NOMO-1 treated with dmso at 0.1 percent for 144 hours (cell line): ENCODE results near the gene DUSP10.

Source experiments
- DNase-seq: peaks from one replicate; lab custom pipeline; 2025; ENCODE audit not compliant: unreplicated experiment; lab: John Stamatoyannopoulos, UW

The DUSP10 gene

DNA sequence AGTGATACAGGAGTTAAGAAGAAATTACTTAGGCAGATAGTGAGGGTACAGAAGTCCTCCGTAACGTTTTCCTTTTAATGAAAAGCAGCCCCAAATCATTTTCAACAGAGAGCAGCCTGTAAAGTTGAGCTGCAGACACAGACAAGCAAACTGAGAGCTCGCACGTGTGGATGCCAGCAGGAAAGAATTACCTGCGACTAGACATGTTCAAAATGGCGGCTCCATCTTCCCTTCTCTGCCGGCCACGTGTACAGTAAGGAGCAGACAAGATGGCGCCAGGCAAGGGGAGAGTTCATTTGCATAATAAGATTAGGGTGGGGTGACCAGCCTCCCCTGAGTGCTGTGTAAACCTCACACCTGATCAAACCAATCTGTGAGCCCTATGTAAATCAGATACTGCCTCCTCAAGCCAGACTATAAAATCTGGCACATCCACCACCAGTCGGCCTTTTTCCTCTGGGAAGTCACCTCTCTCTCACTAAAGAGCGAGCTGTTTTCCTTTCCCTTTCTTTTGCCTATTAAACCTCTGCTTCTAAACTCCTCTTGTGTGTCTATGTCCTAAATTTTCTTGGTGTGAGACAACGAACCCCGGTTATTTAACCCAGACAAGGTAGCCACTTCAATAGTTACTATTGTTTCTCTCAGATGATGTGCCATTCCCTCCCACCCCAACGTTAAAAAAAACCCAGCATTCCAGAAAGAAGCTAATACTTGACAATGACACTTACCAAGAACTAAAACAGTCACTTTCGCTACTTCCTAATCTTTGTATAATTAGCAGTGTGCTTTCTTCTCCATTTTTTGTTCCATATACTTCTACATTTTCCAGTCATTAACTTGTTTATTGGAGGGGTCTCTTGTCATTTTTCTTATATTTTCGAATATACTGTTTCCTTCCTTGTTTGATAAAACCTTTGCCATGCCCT, 27.4 kb downstream of the DUSP10 start:
- DNase-seq: no peak

DNA sequence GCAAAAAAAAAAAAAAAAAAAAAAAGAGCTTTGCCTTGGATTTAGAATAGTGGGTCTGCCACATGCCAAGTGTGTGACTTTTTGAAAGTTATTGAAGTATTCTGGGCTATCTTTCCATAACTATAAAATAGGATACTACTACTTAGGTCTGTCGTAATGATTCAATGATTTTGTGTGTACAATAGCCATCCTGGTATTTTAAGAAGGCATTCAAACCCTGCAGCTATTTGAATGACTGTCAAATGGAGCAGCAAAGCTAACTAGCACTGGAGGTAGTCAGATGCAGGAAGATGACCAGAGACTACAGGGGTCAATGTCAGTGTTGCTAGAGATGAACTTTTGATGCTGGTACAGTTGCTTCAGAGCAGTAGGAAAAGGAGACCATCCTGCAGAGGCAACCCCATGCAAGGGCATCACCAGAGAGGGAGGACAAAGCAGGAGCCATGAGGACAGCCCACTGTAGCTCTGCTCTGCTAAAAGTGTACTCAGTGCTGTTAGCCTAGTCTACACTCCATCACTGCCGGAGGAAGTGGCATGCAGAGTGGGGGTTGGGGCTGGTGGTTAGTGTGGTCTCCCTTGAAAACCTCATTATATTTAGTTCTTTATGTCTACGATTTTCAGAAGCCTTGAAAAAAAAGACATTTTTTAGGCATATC, 29.0 kb downstream of the DUSP10 start:
- DNase-seq: peak; percentile 71

DNA sequence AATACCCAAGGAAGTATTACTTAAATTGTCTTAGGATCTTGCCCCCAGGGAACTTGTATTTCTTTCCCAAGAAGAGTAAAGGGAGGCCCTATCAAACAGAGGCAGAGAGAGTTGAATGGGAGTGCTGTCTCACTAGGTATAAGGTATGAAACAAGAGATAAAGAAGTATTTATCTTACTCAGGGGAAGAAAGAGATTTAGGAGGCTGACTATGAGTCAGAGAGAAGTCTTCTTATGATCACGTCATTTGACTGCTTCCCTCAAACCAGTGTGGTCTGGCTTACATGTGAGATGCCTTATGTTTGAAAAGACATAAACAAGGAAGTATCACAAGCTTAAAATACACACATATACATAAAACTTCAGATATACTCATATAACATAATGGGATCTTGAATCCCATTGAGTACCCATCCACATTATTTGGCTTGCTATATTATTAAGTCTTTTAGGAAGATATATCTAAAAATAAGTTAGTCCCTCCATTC, 29.6 kb downstream of the DUSP10 start:
- DNase-seq: no peak

DNA sequence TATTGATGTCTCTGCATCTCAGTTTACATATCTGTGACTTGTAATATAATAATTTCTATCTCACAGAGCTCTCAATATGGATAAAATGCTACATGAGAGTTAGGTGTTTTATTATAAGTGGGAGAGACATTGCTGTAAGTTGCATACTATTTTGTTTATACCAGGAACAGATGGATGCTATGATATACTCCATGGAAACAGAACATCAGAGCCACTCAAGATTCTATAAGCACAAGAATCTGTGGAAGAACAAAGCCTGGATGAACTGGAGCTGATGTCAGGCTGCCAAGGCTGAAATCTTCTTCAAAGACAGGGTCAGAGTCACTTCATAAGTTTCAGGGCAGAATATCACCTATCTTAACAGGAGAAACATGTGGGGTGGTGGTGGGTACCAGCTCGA, 30.2 kb downstream of the DUSP10 start:
- no peak for DNase-seq

DNA sequence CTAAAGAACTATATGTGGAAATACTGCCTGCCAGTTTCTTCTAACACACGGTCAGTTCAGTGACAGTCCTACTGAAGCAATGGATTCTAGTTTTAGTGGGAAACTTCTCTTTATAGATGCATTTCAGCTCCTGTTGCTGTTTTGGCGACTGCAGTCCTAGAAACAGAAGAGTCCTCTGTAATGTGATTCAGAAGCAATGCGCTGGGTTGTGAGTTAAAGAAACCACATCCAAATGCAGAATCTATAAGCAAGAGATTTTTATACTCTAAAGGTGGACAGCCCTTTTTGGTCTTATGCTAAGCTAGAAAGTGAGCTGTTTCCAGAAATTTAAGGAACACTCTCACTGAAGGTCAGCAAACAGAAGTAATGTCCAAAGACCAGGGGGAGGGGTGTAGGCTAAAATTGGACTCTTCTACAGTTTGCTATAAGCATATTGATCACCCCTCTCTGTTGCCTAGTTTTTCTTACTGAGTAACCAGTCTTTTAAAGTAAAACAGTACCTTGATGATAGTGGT, 30.8 kb downstream of the DUSP10 start:
- DNase-seq: no peak

DNA sequence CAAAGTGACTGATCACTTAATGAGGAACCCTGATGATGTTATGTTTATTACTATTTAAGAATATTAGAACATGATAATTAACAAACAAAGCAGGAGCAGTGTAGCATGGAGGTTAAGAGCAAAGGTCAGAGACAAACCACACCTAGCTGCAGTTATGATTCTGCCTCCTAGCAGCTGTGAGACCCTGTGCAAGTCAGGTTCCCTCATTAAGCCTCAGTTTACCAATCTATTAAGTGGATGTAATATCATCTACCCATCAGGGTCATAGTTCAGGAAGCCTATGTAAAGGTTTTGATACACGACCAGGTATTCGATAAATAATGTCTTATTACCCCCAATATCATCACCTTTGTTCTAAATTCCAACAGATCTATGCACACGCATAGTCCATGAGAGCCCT, 32.0 kb downstream of the DUSP10 start:
- DNase-seq: no peak

DNA sequence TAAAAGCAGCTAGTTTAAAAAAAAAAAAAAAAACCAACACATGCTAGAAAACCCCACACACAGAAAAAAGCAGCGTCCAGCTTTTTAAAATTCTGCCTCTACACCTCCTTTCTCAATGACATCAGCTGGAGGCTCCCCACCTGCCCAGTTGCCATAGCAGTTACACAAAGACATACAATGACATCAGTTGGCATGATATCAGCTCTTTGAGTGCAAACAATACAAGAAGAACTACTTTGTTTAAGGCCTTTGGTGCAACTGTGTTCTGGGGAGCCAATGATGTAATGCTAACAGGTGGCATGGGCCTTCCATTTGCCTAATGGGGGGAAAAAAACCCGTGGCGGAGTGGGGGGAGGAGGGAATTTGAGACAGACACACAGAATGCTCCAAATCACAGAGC, 32.9 kb downstream of the DUSP10 start:
- DNase-seq: no peak

DNA sequence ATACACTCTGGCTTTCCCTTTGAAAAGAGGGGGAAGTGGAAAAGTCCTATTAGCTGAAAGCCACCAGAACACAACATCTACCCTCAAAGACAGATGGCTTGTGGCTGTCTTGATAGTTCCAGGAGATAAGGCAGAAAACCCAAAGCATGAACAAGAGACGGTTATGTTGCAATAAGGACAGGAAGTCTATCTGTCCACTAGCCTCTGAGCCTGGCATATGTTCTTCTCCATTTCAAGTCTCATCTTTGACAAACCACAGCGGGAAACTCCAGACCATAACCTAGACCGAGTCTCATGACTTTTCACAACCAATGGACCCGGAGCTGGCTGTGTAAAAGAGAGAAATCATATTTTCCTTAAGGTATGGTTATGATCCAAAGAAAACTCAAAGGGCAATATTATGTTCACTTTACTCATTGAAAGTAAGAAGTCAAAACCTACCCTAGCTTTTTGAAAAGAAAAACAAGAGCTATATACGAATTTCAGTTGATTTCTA, 33.8 kb downstream of the DUSP10 start:
- peak; percentile 94 for DNase-seq

DNA sequence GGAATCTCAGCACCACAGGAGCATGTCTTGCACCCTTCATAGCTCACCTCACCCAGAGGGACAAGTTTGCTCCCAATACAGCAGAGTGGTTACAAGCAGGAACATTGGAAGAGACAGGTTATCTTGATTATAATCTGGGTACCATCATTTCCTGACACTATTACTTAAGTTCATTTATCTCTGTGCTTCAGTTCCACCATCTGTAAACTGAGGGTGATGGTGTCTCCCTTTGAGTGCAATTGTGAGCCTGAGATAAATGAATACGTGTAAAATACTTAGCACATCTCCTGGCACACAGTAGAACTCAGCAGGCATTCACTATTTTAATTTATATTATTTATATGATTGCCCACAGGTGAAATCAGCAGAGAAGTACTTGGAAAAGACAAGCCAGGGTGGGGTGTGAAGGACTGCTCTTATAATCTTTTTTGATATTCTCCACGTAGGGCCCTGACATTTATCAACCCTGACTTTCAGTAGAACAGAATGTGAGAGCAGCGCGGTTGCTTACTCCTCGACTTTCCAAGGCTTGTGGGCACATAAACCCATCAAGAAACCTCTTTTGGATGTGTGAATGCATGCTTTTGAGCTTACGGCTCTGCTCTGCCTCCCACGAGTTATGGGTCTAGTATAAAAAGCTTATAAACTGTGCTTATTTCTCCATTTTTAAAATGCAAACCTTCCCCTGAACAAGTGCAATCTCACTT, 34.9 kb downstream of the DUSP10 start:
- DNase-seq: no peak

DNA sequence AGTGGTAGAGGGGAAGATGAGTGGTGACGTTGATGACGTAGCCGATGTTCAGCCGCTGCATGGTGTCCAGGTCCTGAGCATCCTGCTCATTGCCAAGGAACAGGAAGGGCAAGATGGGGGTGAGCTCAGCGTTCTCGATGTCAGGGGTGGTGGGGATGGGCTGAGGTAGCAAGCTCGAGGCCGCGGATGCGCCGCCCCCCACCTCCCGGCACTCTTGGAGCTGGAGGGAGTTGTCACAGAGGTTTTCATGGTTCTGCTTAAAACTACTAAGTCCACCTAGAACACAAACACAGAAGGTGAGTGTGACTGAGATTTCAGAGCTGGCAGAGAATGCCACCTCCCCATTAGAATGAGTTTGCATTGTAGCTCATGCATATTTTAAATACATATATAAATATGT, 35.7 kb downstream of the DUSP10 start:
- no peak for DNase-seq

DNA sequence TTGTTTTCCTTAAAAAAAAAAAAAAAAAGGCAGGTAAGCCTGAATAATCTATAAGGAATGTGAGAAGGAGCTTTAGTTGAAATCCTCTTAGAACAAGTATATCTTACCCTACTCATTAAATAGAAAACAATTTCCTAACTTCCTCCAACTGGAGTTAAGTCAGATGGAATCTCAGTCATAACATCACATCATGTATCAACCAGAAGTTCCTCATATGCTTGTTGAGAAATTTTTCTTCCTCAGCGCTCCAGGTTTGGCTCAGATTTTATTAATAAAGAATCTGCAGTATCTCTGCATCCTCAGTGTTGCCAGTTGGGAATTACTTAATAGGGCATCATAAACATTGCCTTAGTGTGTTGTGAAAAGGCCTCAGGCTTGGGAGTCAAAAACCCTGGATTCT, 37.6 kb downstream of the DUSP10 start:
- DNase-seq: peak; percentile 49

DNA sequence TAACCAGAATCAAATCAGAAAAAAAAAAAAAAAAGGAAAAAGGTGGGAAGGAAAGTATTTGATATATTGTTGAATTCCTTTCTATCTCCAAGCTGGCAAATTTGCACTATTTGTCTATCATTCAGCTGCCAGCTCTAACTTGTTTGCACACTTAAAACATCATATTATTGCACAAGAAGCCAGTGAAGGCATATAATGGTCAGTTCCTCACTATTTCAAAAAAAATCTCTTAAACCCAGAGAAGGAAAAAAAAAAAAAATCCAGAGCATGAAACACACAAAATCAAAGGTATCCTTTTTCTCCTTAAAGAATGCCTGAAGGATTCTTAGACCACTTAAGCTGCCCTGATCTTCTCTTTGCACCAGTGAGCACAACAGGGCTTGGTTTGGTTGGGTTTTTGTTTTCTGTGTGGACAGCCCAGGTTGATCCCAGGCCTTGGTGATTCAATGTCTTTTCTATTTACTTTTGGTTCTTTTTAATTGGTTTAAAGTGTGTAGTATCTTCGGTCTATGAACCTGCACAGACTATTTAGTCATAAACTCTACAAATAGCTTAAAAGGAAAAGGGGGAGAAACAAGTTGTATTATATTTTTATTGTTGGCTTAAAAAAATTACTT, 40.2 kb downstream of the DUSP10 start:
- DNase-seq: no peak

DNA sequence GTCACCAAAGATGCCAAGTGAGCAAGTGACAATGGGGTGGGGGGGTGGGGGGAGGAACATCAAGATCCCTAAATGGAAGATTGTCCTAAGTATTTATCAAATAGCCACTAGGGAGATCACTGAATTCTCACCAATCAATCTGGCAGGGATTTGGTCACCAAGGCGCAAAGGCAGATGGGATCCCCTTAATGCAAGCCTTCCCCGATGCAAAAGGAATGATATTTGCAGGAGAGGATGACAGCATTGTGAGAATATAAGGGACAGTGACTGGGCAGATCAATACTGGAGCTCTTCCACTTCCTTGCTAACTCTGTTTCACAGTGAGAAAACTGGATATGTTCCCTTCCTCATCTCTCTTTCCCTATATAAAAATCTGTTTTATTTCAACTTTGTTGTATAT, 40.9 kb downstream of the DUSP10 start:
- DNase-seq: no peak

DNA sequence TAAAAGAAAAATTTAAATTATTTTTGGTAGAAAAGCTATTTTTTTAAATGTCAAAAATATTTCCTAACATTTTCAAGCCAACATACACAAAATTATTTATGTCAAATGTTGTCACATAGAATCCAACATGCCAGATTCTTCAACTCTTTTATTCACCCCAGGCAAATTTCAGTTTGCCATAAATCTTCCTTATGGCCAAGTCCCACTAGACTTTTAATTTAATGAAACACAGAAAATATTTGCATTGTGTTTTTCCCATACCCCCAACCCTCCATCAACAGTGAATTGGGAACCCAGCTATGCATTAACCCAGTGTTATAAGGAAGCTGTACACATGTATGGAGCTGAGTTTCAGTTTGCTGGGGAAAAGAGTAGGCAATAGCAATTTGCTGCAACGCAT, 41.4 kb downstream of the DUSP10 start:
- no peak for DNase-seq

DNA sequence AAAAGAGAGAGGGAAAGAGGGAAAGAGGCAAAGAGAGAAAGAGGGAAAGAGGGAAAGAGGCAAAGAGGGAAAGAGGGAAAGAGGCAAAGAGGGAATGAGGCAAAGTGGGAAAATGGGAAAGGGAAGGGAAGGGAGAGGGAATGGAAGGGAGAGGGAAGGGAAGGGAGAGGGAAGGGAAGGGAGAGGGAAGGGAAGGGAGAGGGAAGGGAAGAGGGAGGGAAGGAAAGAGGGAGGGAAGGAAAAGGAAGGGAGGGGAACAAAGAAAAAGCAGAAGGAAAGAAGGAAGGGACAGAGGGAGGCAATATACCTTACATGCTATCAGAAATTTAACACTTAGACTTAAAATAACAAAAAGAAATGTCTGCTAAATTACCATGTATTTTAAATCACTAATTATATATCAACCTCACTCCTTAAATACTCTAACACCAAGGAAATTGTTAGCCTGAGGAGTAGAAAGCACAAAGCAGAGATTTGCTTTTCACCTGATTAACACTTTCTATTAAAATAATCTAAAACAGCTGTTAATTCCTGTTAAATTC, 41.8 kb downstream of the DUSP10 start:
- DNase-seq: no peak

DNA sequence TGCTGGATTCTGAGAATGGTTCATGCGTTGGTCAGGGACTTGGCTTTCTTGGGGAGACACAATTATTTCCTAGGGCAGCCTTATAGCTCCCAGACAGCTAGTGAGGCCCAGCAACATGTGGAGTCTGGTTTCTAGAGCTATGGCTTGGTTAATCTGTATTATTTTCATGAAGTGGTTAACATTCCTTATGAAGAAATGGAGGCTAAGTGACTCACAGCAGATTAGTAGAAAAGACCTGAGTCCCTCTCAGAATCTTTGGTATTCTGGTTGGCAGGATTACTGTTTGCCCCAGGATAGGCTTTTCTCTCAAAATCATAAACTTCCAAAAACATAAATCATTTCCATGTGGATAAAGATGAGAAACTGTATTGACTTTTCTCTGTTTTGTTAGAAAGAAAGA, 42.3 kb downstream of the DUSP10 start:
- no peak for DNase-seq

DNA sequence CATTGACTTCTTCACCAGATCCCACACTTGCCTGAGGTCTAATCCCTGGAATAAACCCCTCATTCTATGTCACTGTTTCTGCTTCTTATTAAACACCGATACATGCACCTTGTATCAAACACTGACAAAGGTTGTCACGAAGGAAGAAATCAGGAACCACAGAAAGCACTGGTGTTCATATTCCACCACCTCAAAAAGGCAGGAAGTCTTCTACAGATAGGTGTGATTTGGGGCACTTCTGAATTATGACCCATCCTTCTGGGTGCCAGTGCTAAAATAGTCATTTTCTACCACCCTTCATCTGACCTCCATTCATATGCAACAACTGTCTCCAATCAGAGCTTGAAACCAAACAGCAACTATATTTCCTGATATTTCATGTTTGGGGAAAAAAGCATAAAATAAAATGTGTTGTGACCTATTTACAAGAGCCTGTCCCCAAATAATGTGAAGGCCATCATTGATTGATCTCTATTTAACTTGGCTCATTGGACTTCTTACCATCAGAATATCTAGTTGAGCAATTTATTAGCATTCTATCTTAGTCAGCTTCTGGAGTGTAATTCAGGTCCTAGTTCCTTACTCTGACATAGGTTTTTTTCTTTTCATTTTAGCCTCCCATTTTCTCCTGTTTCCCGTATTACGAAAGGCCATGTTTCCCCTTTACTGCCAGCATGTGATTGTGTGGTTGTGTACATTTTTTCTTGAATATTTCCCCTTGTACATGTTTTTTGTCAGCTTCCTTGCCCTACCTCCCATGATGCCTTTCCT, 43.1 kb downstream of the DUSP10 start:
- peak; percentile 63 for DNase-seq

DNA sequence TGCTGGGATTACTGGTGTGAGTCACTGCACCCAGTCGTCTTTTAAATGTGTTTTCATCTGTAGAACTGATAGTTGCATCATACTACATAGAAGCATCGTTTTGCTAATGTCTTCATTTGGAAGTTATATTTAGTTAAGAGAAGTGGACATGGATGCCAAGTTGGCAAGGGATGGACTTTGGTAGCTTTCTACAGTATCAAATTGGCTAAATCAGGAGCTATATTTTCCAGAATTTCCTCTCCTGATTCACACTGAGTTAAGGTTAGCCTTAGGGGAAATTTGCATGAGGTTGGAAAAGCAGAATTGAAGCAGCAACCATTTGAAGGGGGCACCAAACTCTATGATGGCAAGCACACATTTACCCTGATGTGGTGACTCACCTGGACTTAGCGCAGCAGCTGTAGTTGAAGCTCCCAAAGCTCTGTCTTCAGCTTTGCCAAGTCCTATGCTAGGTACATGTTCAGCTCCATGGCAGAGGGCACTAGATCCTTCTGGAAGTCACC, 43.9 kb downstream of the DUSP10 start:
- no peak for DNase-seq

DNA sequence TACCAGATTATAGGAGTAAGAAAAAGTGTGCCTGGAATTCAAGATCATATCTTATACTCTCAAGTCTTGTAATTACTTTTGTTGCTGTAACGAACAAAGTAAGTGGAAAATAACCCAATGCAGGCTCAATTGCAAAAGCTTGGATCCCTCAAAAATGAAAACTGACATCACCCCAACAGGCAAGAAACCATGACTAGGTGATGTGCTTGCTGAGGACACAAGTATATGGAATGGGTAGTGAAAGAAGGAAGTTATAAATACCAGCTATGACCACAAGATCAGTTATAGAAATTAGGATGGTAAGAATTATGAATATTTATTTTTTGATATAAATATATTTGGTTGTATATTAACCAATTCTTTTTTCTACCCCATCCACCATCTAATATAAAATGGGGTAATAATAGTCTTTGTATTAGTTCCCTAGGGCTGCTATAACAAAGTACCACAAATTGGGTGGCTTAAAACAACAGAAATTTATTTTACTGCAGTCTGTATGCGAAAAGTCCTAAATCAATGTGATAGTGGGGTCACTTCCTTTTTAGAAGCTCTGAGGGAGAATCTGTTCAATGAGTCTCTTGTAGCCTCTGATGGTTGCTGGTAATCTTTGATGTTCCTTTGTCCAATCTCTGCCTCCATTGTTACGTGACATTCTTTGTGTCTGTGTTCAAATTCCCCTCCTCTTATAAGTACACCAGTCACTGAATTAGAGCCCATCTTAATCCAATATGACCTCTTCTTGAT, 45.0 kb downstream of the DUSP10 start:
- peak; percentile 26 for DNase-seq
